Measurements from ENCODE around the gene SP6. TPM values are rescaled to one million over a fixed set of nuclear protein-coding genes. Genes with fewer than 3 reads are reported as not detected.

Gene SP6
- total RNA-seq, 4 donors from 2014 or later, result 0.56 to 5.9 (median 0.96) TPM

DNA sequence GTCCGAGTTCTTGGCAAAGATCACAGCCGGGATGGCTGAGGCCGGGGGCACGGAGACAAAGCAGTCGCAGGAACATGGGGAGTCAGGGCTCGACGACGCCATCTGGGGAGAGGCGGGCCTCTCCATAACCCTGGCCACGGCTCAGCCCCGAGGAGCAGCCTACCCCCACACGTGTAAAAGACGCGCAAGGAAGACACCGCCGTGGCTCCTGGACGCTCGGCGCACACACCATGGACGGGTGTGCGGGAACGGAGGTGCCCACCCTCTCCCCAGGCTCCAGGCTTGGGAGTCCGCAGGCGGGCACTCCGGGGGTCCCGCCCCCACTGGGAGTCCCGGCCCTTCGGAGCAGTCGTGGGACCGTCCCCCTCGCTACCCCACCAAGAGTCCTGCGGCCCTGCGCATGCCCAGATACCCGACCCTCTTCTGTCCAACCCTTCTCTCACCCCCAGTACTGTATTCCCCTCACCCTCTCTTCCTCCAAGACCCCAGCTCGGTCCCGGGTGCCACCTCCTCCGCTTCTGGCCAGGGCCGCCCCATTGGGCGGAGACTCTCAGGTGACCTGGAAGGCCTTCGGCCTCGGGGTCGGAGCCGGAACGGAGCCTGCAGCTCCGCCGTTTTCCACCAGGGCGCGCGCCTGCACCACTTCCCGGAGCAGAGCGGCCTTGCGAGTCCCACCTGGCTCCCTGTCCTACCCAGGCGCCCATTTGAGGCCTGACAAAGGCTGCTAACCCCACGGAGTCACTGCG is 10.0 kb downstream of the SP6 start, which contains the start of gene SCRN2:
Gene SCRN2, minus strand, starts transcription at position 532 of the 746 bp plus-strand sequence. Its CDS starts 430 bp downstream, at position 102.
- H3K36me3 ChIP-seq, result peaks cover 6 to 11% of the 10 kb centered on the region in 2 donors
- TF ChIP-seq, protein P1, sequence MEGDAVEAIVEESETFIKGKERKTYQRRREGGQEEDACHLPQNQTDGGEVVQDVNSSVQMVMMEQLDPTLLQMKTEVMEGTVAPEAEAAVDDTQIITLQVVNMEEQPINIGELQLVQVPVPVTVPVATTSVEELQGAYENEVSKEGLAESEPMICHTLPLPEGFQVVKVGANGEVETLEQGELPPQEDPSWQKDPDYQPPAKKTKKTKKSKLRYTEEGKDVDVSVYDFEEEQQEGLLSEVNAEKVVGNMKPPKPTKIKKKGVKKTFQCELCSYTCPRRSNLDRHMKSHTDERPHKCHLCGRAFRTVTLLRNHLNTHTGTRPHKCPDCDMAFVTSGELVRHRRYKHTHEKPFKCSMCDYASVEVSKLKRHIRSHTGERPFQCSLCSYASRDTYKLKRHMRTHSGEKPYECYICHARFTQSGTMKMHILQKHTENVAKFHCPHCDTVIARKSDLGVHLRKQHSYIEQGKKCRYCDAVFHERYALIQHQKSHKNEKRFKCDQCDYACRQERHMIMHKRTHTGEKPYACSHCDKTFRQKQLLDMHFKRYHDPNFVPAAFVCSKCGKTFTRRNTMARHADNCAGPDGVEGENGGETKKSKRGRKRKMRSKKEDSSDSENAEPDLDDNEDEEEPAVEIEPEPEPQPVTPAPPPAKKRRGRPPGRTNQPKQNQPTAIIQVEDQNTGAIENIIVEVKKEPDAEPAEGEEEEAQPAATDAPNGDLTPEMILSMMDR (IDR thresholded peaks at IDR 0.05), result peak in 5 of 6 experiments; percentile 93 to 99 (median 98)
- peak in 1 of 2 donors; percentile 59 for TF ChIP-seq POLR2A (IDR thresholded peaks at IDR 0.05)
- H3K9me3 ChIP-seq, result no peaks in the 10 kb centered on the region
- intact Hi-C loops (cut with DNase I), result loop anchor here (2.0 kb wide), 1 partner anchor 48 kb away; no protein-coding TSS in a partner anchor
- DNase-seq, result peak; percentile 91 to 92
- H3K27ac ChIP-seq, result peak within 1 kb of the TSS; percentile 34 to 63 (median 62)
- no peaks in the 10 kb centered on the region for H3K27me3 ChIP-seq
- H3K4me1 ChIP-seq, result peaks cover 11 to 26% of the 10 kb centered on the region in 2 donors
- 1 to 2% methylated on average over 15 to 31 of the region's 55 CpGs for WGBS, 2 donors
- peak within 1 kb of the TSS; percentile 50 to 77 (median 53) for H3K4me3 ChIP-seq (replicated peaks in 1 of 3)

DNA sequence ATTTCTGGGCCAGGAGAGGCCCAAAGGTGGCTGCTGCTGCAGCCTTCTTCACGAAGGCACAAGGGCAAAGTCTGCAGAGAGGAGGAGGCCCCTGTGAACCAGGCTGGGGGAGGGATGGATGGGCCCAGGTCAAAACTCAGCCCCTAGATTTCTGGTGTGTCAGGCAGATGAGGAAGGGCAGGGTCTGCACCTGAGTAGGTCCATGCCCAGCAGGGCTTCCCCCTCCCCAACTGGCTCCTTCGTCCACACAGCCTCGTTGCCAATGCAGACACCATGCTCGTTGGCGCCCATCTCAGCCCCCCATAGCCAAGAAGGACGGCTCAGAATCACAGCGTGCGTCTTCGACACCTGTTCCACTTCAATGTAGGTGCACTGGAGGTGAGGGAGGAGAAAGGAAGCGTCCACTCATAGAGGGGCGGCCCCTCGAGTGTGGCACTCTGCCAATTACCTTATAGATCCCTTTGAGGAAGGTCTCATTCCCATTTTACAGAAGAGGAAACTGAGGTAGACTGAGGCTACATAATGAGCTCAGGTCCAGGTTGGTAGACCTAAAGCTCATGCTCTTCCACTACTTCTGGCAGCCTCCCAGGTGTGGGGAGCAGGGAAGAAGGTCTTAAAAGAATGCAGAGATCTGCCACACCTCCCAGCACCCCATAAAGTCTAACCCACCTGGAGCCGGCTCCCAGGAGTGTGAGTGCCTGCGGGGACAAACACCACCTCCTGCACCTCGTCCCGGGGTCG is 10.8 kb downstream of the SP6 start:
- H3K27ac ChIP-seq, result peak overlapping the region in 2 of 3 donors; percentile 62 to 63
- intact Hi-C loops (cut with DNase I), result loop anchor here (2.0 kb wide), 1 partner anchor 49 kb away; no protein-coding TSS in a partner anchor

DNA sequence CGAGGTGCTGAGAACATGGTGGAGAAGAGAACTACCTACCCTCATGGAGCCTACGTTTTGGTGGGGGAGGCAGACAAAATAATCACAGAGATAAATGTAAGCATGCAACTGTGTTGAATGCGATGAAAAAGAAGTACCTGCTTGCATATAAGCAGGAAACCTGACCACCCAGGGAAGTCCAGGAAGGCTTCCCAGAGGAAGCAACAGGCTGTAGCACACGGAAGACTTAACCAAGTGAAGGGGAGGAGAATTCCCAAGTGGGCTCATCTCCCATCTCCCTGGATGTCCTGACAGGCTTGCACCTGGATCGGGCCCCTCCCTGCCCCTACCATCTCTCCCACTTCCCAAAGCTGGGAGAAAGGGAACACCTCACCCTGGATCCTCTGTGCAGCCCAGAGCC is 11.9 kb downstream of the SP6 start:
- DNase-seq, result no peak
- intact Hi-C loops (cut with DNase I), result no loop called here
- TF ChIP-seq, protein P1 (IDR thresholded peaks at IDR 0.05), result no peak
- TF ChIP-seq POLR2A (IDR thresholded peaks at IDR 0.05), result no peak
- no peaks in the 10 kb centered on the region for H3K27me3 ChIP-seq
- peaks cover 11 to 26% of the 10 kb centered on the region in 2 donors for H3K4me1 ChIP-seq
- WGBS, 2 donors, result 88% methylated on average over 5 of the region's 5 CpGs
- H3K36me3 ChIP-seq, result peaks cover 6 to 11% of the 10 kb centered on the region in 2 donors
- no peak overlapping the region for H3K27ac ChIP-seq
- no peak overlapping the region for H3K4me3 ChIP-seq (replicated peaks in 1 of 3)
- H3K9me3 ChIP-seq, result no peaks in the 10 kb centered on the region

More for the DNA sequence above, 10.8 kb downstream of the SP6 start:
- Histone ChIP-seq H3K36me3 (peaks cover 6 to 11% of the 10 kb centered on the region in 2 donors), H3K27me3 (no peaks in the 10 kb centered on the region), H3K4me1 (peaks cover 11 to 26% of the 10 kb centered on the region in 2 donors), H3K9me3 (no peaks in the 10 kb centered on the region), H3K4me3 (replicated peaks in 1 of 3) (peak overlapping the region; percentile 50 to 77 (median 53))
- DNase-seq, result peak in 1 of 2 donors; percentile 36
- TF ChIP-seq, protein P1 (IDR thresholded peaks at IDR 0.05), result no peak
- TF ChIP-seq POLR2A (IDR thresholded peaks at IDR 0.05), result no peak
- 33 to 34% methylated on average over 17 of the region's 17 CpGs for WGBS, 2 donors

DNA sequence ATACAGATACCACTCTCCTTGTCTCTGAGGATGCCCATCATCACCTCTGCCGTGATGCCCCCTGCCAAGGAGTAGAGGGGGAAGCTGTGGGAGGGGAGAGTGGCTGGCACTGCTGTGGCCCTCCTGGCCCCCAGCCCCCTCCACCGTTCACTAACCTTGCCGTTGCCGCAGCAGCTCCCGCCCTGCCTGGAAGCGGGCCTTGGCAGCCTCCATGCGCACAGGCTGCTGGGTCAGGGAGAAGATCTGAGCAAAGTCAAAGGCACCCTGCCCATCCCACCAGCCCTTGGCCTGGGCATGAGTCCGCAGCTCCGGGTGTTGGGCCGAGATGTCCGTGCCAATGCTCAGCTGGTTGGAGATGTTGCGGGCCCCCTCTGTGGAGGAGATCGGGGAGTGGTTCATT is 12.3 kb downstream of the SP6 start:
- no peak for TF ChIP-seq POLR2A (IDR thresholded peaks at IDR 0.05)
- TF ChIP-seq, protein P1 (IDR thresholded peaks at IDR 0.05), result no peak
- 96 to 97% methylated on average over 7 to 13 of the region's 13 CpGs for WGBS, 2 donors
- H3K27me3 ChIP-seq, result no peaks in the 10 kb centered on the region
- DNase-seq, result no peak
- peaks cover 11 to 26% of the 10 kb centered on the region in 2 donors for H3K4me1 ChIP-seq
- H3K4me3 ChIP-seq (replicated peaks in 1 of 3), result no peak overlapping the region
- H3K9me3 ChIP-seq, result no peaks in the 10 kb centered on the region
- H3K27ac ChIP-seq, result no peak overlapping the region
- intact Hi-C loops (cut with DNase I), result no loop called here
- H3K36me3 ChIP-seq, result peaks cover 6 to 11% of the 10 kb centered on the region in 2 donors

All from thyroid gland (tissue), 4 donors.